ENCODE results near the gene S100A4. TPM values are rescaled to one million over a fixed set of nuclear protein-coding genes. Genes with fewer than 3 reads are reported as not detected.
A peak's percentile ranks its signal among the peaks of the same experiment; 100 is the strongest.

The S100A4 gene
- total RNA-seq, 1 donor from 2014 or later: 375 TPM

- H3K27me3 ChIP-seq: no peaks in the 10 kb centered on the region
- peaks cover 22% of the 10 kb centered on the region for H3K4me1 ChIP-seq
- peak in 1 of 2 donors; percentile 88 for TF ChIP-seq POLR2AphosphoS5 (IDR thresholded peaks at IDR 0.05; ENCODE audit: insufficient read depth in 1 of 2, low read depth in 1 of 2)
- peak; percentile 60 to 74 (median 61) for TF ChIP-seq CTCF (IDR thresholded peaks at IDR 0.05)
- no peak for TF ChIP-seq POLR2A (IDR thresholded peaks at IDR 0.05)
- DNase-seq (ENCODE audit: extremely low spot score in 2 of 2): no peak
- H3K36me3 ChIP-seq: no peaks in the 10 kb centered on the region
- H3K4me3 ChIP-seq: no peak overlapping the region
- no peaks in the 10 kb centered on the region for H3K9me3 ChIP-seq
- intact Hi-C loops (cut with DNase I): no loop called here
- peak overlapping the region; percentile 59 for H3K27ac ChIP-seq
These were observed 27.0 kb upstream of the S100A4 start for GRCh38 chr1:153572569-153573015.

GRCh38 chr1:153571706-153572105 is 26.1 kb upstream of the S100A4 start:
- TF ChIP-seq POLR2A (IDR thresholded peaks at IDR 0.05) (no peak), POLR2AphosphoS5 (IDR thresholded peaks at IDR 0.05; ENCODE audit: insufficient read depth in 1 of 2, low read depth in 1 of 2) (no peak), CTCF (IDR thresholded peaks at IDR 0.05) (no peak)
- H3K4me3 ChIP-seq: no peak overlapping the region
- peaks cover 28% of the 10 kb centered on the region for H3K4me1 ChIP-seq
- H3K27me3 ChIP-seq: no peaks in the 10 kb centered on the region
- no peak overlapping the region for H3K27ac ChIP-seq
- H3K9me3 ChIP-seq: no peaks in the 10 kb centered on the region
- no peaks in the 10 kb centered on the region for H3K36me3 ChIP-seq
- no peak for DNase-seq (ENCODE audit: extremely low spot score in 2 of 2)
- intact Hi-C loops (cut with DNase I): no loop called here

- Histone ChIP-seq H3K27ac (no peak overlapping the region), H3K4me1 (peaks cover 34% of the 10 kb centered on the region), H3K4me3 (no peak overlapping the region), H3K36me3 (no peaks in the 10 kb centered on the region), H3K9me3 (no peaks in the 10 kb centered on the region), H3K27me3 (no peaks in the 10 kb centered on the region)
- intact Hi-C loops (cut with DNase I): no loop called here
- TF ChIP-seq CTCF (IDR thresholded peaks at IDR 0.05): no peak
- TF ChIP-seq POLR2AphosphoS5 (IDR thresholded peaks at IDR 0.05; ENCODE audit: insufficient read depth in 1 of 2, low read depth in 1 of 2): no peak
- no peak for TF ChIP-seq POLR2A (IDR thresholded peaks at IDR 0.05)
- DNase-seq (ENCODE audit: extremely low spot score in 2 of 2): no peak
These were observed 25.3 kb upstream of the S100A4 start for GRCh38 chr1:153570874-153571273.

- Histone ChIP-seq H3K9me3 (no peaks in the 10 kb centered on the region), H3K27ac (peak overlapping the region; percentile 98), H3K36me3 (no peaks in the 10 kb centered on the region), H3K4me3 (no peak overlapping the region), H3K4me1 (peaks cover 44% of the 10 kb centered on the region), H3K27me3 (no peaks in the 10 kb centered on the region)
- no peak for DNase-seq (ENCODE audit: extremely low spot score in 2 of 2)
- no peak for TF ChIP-seq POLR2A (IDR thresholded peaks at IDR 0.05)
- no peak for TF ChIP-seq CTCF (IDR thresholded peaks at IDR 0.05)
- TF ChIP-seq POLR2AphosphoS5 (IDR thresholded peaks at IDR 0.05; ENCODE audit: insufficient read depth in 1 of 2, low read depth in 1 of 2): no peak
- intact Hi-C loops (cut with DNase I): loop anchor here (5.0 kb wide), 1 partner anchor 57 kb away; no protein-coding TSS in a partner anchor
These were observed 23.9 kb upstream of the S100A4 start for GRCh38 chr1:153569465-153569864.

- Histone ChIP-seq H3K4me1 (peaks cover 41% of the 10 kb centered on the region), H3K4me3 (peak overlapping the region; percentile 22 to 28), H3K36me3 (no peaks in the 10 kb centered on the region), H3K27ac (peak overlapping the region; percentile 98), H3K27me3 (no peaks in the 10 kb centered on the region), H3K9me3 (no peaks in the 10 kb centered on the region)
- peak in 1 of 2 donors; percentile 92 for DNase-seq (ENCODE audit: extremely low spot score in 2 of 2)
- TF ChIP-seq CTCF (IDR thresholded peaks at IDR 0.05): peak; percentile 99 to 100 (median 100)
- peak; percentile 84 for TF ChIP-seq POLR2AphosphoS5 (IDR thresholded peaks at IDR 0.05; ENCODE audit: insufficient read depth in 1 of 2, low read depth in 1 of 2)
- peak in 1 of 2 donors; percentile 4 for TF ChIP-seq POLR2A (IDR thresholded peaks at IDR 0.05)
- intact Hi-C loops (cut with DNase I): loop anchor here (1.0 to 5.0 kb wide), 2 partner anchors 35 to 56 kb away; no protein-coding TSS in a partner anchor
These were observed 22.9 kb upstream of the S100A4 start for GRCh38 chr1:153568367-153569099.

All from vagina (tissue), 2 donors.